Thymus (tissue), 14 donors: Measurements from ENCODE around the gene SNCA. TPM values are rescaled to one million over a fixed set of nuclear protein-coding genes. Genes with fewer than 3 reads are reported as not detected.

ENCODE experiments used
- DNase-seq, 9 donors: peaks; one replicate each; pipeline ENCODE4 v3.0.0-alpha.2; 2013; ENCODE audit warnings: low spot score in 9 of 9, low read depth in 6 of 9, missing footprints in 1 of 9
- H3K27ac ChIP-seq, 2 donors: one replicate each; pipeline ENCODE4 v1.5.1; 2013; ENCODE audit warnings: control low read depth in 1 of 2, low read depth in 1 of 2, low read length in 1 of 2, mild to moderate bottlenecking in 1 of 2, moderate library complexity in 1 of 2
- H3K27me3 ChIP-seq, 2 donors: one replicate each; pipeline ENCODE4 v1.5.1; 2013; ENCODE audit warnings: low read length in 1 of 2; ENCODE audit not compliant: control insufficient read depth in 2 of 2, insufficient read depth in 1 of 2
- H3K36me3 ChIP-seq, 2 donors: one replicate each; pipeline ENCODE4 v1.5.1; 2013; ENCODE audit warnings: low read length in 1 of 2, mild to moderate bottlenecking in 1 of 2, moderate library complexity in 1 of 2; ENCODE audit not compliant: control insufficient read depth in 2 of 2, insufficient read depth in 2 of 2
- H3K4me1 ChIP-seq, 2 donors: one replicate each; pipeline ENCODE4 v1.5.1; 2013; ENCODE audit warnings: low read length in 2 of 2; ENCODE audit not compliant: control insufficient read depth in 2 of 2, insufficient read depth in 2 of 2
- H3K4me3 ChIP-seq, 2 donors: one replicate each; pipeline ENCODE4 v1.5.1; 2013; ENCODE audit warnings: low read length in 2 of 2, control low read depth in 1 of 2, mild to moderate bottlenecking in 1 of 2
- H3K9me3 ChIP-seq, 2 donors: one replicate each; pipeline ENCODE4 v1.5.1; 2013; ENCODE audit warnings: low read length in 1 of 2, mild to moderate bottlenecking in 1 of 2; ENCODE audit not compliant: control insufficient read depth in 2 of 2, insufficient read depth in 1 of 2
- WGBS: extraction: QIAGEN DNeasy Blood & Tissue Kit; methylation state at CpG from one replicate; pipeline ENCODE4 v1.1.7; 2013; 5-methylcytosine and 5-hydroxymethylcytosine counted together
- long read RNA-seq, 10 donors: transcript quantifications; one replicate each; lab custom pipeline, GENCODE V29; 2026
- polyA plus RNA-seq: library from polyadenylated mRNA; stranded (reverse); fragments of 200-250 nt; gene quantifications from one replicate; pipeline ENCODE4 v1.2.3, GENCODE V29; 2013
- total RNA-seq: library from RNA; stranded (reverse); fragments of 120-200 nt; gene quantifications from one replicate; pipeline ENCODE4 v1.2.4, GENCODE V29; 2013
- donor health status: healthy.

Gene SNCA
- total RNA-seq: 14.1 TPM
- 7.9 TPM for polyA plus RNA-seq
- long read RNA-seq, donor 1: 0 reads
- long read RNA-seq, donor 2: 0 reads
- long read RNA-seq, donor 3, transcript SNCA-205 (6 exons, 1,290 nt): major isoform, 12 of 14 reads
- long read RNA-seq, donor 3, partial matches to known transcripts: 0 of 14 reads
- long read RNA-seq, donor 3, other reads (novel, unspliced or antisense): 0 of 14 reads
- long read RNA-seq, donor 4, partial matches to known transcripts: 0 of 2 reads
- long read RNA-seq, donor 4, other reads (novel, unspliced or antisense): 0 of 2 reads
- long read RNA-seq, donor 5, transcript SNCA-205 (6 exons, 1,290 nt): major isoform, 14 of 16 reads
- long read RNA-seq, donor 5, partial matches to known transcripts: 0 of 16 reads
- long read RNA-seq, donor 5, other reads (novel, unspliced or antisense): 0 of 16 reads
- long read RNA-seq, donor 6, transcript SNCA-205 (6 exons, 1,290 nt): major isoform, 12 of 13 reads
- long read RNA-seq, donor 6, partial matches to known transcripts: 0 of 13 reads
- long read RNA-seq, donor 6, other reads (novel, unspliced or antisense): 0 of 13 reads
- long read RNA-seq, donor 7, transcript SNCA-205 (6 exons, 1,290 nt): major isoform, 5 of 7 reads
- long read RNA-seq, donor 7, partial matches to known transcripts: 0 of 7 reads
- long read RNA-seq, donor 7, other reads (novel, unspliced or antisense): 0 of 7 reads
- long read RNA-seq, donor 8, transcript SNCA-205 (6 exons, 1,290 nt): major isoform, 6 of 6 reads
- long read RNA-seq, donor 8, partial matches to known transcripts: 0 of 6 reads
- long read RNA-seq, donor 8, other reads (novel, unspliced or antisense): 0 of 6 reads
- long read RNA-seq, donor 9, partial matches to known transcripts: 0 of 2 reads
- long read RNA-seq, donor 9, other reads (novel, unspliced or antisense): 0 of 2 reads
- long read RNA-seq, donor 10, transcript SNCA-205 (6 exons, 1,290 nt): major isoform, 8 of 10 reads
- long read RNA-seq, donor 10, partial matches to known transcripts: 0 of 10 reads
- long read RNA-seq, donor 10, other reads (novel, unspliced or antisense): 0 of 10 reads

DNA sequence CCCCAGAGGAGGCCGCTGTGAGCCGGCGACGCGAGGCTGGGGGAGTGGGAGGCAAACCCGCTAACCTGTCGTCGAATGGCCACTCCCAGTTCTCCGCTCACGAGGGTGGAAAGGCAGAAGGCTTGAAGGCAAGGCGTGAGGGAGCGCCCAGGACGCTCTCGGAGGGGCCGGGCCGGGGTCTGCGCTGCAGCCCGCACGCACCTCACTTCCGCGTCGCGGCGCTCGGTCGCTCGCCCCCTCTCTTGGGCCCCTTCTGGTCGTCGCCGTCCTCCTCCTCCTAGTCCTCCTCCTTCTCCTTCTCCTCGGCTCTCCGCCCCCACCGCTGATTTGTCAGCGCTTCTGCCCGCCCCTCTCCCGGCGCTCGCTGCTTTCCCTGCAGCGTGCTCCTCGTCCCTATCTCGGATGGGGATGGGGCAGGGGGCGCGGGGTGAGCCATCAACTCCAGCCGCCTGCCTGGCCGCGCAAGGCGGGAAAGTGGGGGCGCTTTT lies at the start of gene SNCA:
TSS of gene SNCA (minus strand) at position 265 of the 488 bp plus-strand sequence. CDS start 1,494 bp downstream, outside the sequence.
- peak within 1 kb of the TSS; percentile 59 to 64 for H3K4me3 ChIP-seq
- peaks cover 11 to 18% of the 10 kb centered on the region in 2 donors for H3K4me1 ChIP-seq
- under 1% methylated on average over 48 of the region's 48 CpGs for WGBS
- DNase-seq: peak in 7 of 9 donors; percentile 28 to 75 (median 46)
- no peaks in the 10 kb centered on the region for H3K36me3 ChIP-seq
- peaks cover 8 to 28% of the 10 kb centered on the region in 2 donors for H3K27me3 ChIP-seq
- peak within 1 kb of the TSS in 1 of 2 donors; percentile 26 for H3K27ac ChIP-seq
- H3K9me3 ChIP-seq: no peaks in the 10 kb centered on the region

- no peaks in the 10 kb centered on the region for H3K36me3 ChIP-seq
- no peak for DNase-seq
- H3K4me1 ChIP-seq: no peaks in the 10 kb centered on the region
- H3K27ac ChIP-seq: no peak overlapping the region
- no peak overlapping the region for H3K4me3 ChIP-seq
- WGBS: 98% methylated on average over 4 of the region's 4 CpGs
- no peaks in the 10 kb centered on the region for H3K9me3 ChIP-seq
- no peaks in the 10 kb centered on the region for H3K27me3 ChIP-seq
Observed at GRCh38 chr4:89879215-89879614, 42.3 kb upstream of the SNCA start.

GRCh38 chr4:89878611-89879010 lies 41.6 kb upstream of the SNCA start:
- H3K4me1 ChIP-seq: no peaks in the 10 kb centered on the region
- H3K27ac ChIP-seq: no peak overlapping the region
- H3K36me3 ChIP-seq: no peaks in the 10 kb centered on the region
- no peak overlapping the region for H3K4me3 ChIP-seq
- no peak for DNase-seq
- WGBS: 92% methylated on average over 1 of the region's 1 CpG
- no peaks in the 10 kb centered on the region for H3K9me3 ChIP-seq
- no peaks in the 10 kb centered on the region for H3K27me3 ChIP-seq

- 80% methylated on average over 3 of the region's 3 CpGs for WGBS
- no peaks in the 10 kb centered on the region for H3K36me3 ChIP-seq
- H3K4me1 ChIP-seq: no peaks in the 10 kb centered on the region
Observed at GRCh38 chr4:89876548-89876947, 39.6 kb upstream of the SNCA start.

DNA sequence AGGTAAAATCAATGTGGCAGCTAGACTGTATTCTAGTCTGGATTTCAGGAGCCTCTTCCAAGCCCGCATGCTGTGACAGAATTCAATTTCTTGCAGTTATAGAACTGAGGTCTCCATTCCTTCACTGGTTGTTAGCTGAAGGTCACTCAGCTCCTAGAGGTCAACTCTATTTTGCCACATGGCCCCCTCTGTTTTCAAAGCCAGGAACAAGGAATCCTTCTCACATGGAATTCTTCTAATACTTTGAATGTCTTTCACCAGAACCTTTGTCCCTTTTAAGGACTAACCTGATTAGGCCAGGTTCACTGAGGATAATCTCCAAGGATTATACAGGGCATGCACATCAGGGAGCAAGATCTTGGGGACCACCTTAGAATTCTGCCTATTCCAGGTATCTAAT lies 34.2 kb upstream of the SNCA start:
- H3K9me3 ChIP-seq: no peaks in the 10 kb centered on the region
- no peaks in the 10 kb centered on the region for H3K27me3 ChIP-seq
- no peak overlapping the region for H3K4me3 ChIP-seq
- H3K4me1 ChIP-seq: no peaks in the 10 kb centered on the region
- DNase-seq: no peak
- H3K36me3 ChIP-seq: no peaks in the 10 kb centered on the region
- no peak overlapping the region for H3K27ac ChIP-seq
- 100% methylated on average over 1 of the region's 1 CpG for WGBS

More at GRCh38 chr4:89876548-89876947, 39.6 kb upstream of the SNCA start:
- Histone ChIP-seq H3K27me3 (no peaks in the 10 kb centered on the region), H3K4me3 (no peak overlapping the region), H3K9me3 (no peaks in the 10 kb centered on the region), H3K27ac (no peak overlapping the region)
- no peak for DNase-seq

- H3K4me1 ChIP-seq: no peaks in the 10 kb centered on the region
- H3K27ac ChIP-seq: no peak overlapping the region
- H3K9me3 ChIP-seq: no peaks in the 10 kb centered on the region
- H3K4me3 ChIP-seq: no peak overlapping the region
- no peak for DNase-seq
- WGBS: 80% methylated on average over 2 of the region's 2 CpGs
- no peaks in the 10 kb centered on the region for H3K36me3 ChIP-seq
- H3K27me3 ChIP-seq: no peaks in the 10 kb centered on the region
Observed at GRCh38 chr4:89868999-89869589, 32.1 kb upstream of the SNCA start.

DNA sequence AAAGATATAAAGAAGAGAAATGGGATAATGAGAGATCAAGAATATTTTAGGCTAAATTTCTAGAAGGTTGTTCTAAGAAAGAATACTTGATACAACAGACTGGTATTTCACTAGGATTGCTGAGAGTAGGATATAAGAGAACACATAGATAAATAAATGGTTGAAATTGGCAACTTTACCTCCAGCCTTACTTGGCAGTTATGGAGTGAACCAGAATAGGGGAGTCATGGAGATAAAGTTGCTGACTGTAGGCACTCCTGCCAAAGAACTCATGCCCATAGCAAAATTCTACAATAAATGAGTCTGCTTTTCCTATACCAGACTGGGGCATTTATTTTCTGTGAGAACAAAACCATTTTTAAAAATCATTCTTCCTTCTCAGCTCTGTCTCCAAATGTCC lies 31.3 kb upstream of the SNCA start:
- Histone ChIP-seq H3K27me3 (no peaks in the 10 kb centered on the region), H3K9me3 (no peaks in the 10 kb centered on the region), H3K4me3 (no peak overlapping the region), H3K4me1 (no peaks in the 10 kb centered on the region), H3K36me3 (no peaks in the 10 kb centered on the region), H3K27ac (no peak overlapping the region)
- no peak for DNase-seq

GRCh38 chr4:89863533-89863932 lies 26.6 kb upstream of the SNCA start:
- Histone ChIP-seq H3K27me3 (no peaks in the 10 kb centered on the region), H3K27ac (no peak overlapping the region), H3K4me1 (no peaks in the 10 kb centered on the region), H3K36me3 (no peaks in the 10 kb centered on the region), H3K9me3 (no peaks in the 10 kb centered on the region), H3K4me3 (no peak overlapping the region)
- peak in 2 of 9 donors; percentile 11 to 28 for DNase-seq
- 11% methylated on average over 5 of the region's 5 CpGs for WGBS
